NB4 (cell line): ENCODE results near the gene KCNA2.

Experiments
- DNase-seq: peaks from one replicate; pipeline ENCODE4 v3.0.0; 2010; ENCODE audit warnings: low read depth
- H3K4me3 ChIP-seq: one replicate; pipeline ENCODE4 v1.5.1; 2011; ENCODE audit warnings: mild to moderate bottlenecking, low read depth, low read length, moderate library complexity
- CTCF ChIP-seq: IDR thresholded peaks from one replicate; pipeline ENCODE4 v1.5.1; 2012; ENCODE audit warnings: low read depth, low read length
- MAX ChIP-seq: IDR thresholded peaks from 2 replicates; pipeline ENCODE4 v1.6.1; 2011; ENCODE audit warnings: low read depth, low read length
- MYC ChIP-seq: IDR thresholded peaks from 2 replicates; pipeline ENCODE4 v1.6.1; 2011; ENCODE audit warnings: low read depth, low read length
- POLR2A ChIP-seq: IDR thresholded peaks from 2 replicates; pipeline ENCODE4 v1.6.1; 2011; ENCODE audit warnings: mild to moderate bottlenecking; ENCODE audit not compliant: insufficient read length; ENCODE audit errors: extremely low read depth

Gene KCNA2

GRCh38 chr1:110544753-110545152 lies 61.4 kb downstream of the KCNA2 start:
- no peak for DNase-seq
- TF ChIP-seq MYC (no peak), POLR2A (no peak), CTCF (no peak), MAX (no peak)
- H3K4me3 ChIP-seq, result no peak overlapping the region
